ENCODE measurements around the gene ATAT1. TPM values are rescaled to one million over a fixed set of nuclear protein-coding genes. Genes with fewer than 3 reads are reported as not detected.

ATAT1 gene
- total and polyA plus RNA-seq, 2 of the 4 experiments (the other 2 are of a cell fraction) = 5.6 to 15.5 TPM

DNA sequence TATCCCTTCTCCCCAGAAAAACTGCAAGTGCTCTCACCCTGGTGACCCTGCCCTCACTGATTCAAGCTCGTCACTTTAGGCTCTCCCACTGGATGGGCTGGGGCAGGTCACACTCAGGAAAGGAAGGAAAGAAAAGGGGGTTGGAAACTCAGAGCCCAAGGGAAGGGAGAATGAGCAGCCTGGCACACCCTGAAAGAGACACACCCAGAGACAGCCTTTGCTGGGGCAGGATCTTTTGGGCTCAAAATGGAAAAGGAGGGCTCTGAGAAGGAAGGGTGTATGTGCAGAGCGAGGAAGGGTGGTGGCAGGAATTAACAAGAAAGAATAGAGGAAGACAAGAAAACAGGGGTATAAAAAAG is 57.3 kb downstream of the ATAT1 start:
- Histone ChIP-seq H3K36me3 (ENCODE audit: control insufficient read depth, insufficient read depth, low read length) (peaks cover 44% of the 10 kb centered on the region), H3K9ac (ENCODE audit: low read depth, low read length) (peak overlapping the region; percentile 100), H3K4me1 (ENCODE audit: control insufficient read depth, insufficient read depth, low read length) (peaks cover 23% of the 10 kb centered on the region), H3K9me3 (ENCODE audit: control insufficient read depth, insufficient read depth, low read length) (no peaks in the 10 kb centered on the region), H2AK9ac (replicated peaks; ENCODE audit: low read depth, low read length, poor library complexity) (peak overlapping the region; percentile 95), H3K4ac (ENCODE audit: low read depth, low read length) (peak overlapping the region; percentile 98), H3K4me3 (ENCODE audit: insufficient read depth, low read depth, low read length) (peak overlapping the region; percentile 97), H3K56ac (ENCODE audit: extremely low read depth, insufficient read depth, low read length) (peak overlapping the region; percentile 100), H3K14ac (replicated peaks; ENCODE audit: low read depth, low read length) (peak overlapping the region; percentile 100), H3K18ac (ENCODE audit: low read depth, low read length) (peak overlapping the region; percentile 92), H2BK5ac (ENCODE audit: low read depth, low read length, poor library complexity, severe bottlenecking) (peak overlapping the region; percentile 96), H4K5ac (ENCODE audit: low read depth, low read length) (peak overlapping the region; percentile 61), H3K23ac (ENCODE audit: low read depth, low read length) (peak overlapping the region; percentile 100), H2BK15ac (ENCODE audit: low read depth, low read length) (peak overlapping the region; percentile 96; the same call in 2 of the 3 replicates), H3K4me2 (ENCODE audit: low read depth, low read length) (peak overlapping the region; percentile 96), H3K9me1 (ENCODE audit: insufficient read depth, low read length) (peaks cover 2% of the 10 kb centered on the region; the same call in 1 of the 2 replicates), H3K27me3 (ENCODE audit: control insufficient read depth, insufficient read depth, low read length) (no peaks in the 10 kb centered on the region), H4K20me1 (ENCODE audit: insufficient read depth, low read length) (peaks cover 70% of the 10 kb centered on the region), H4K91ac (ENCODE audit: insufficient read depth, low read depth, low read length) (peak overlapping the region; percentile 99), H3K79me1 (ENCODE audit: low read depth in 1 of 2, low read length in 2 of 2) (peaks cover 10 to 38% of the 10 kb centered on the region in 2 experiments; a peak in 3 of 4 replicates), H2BK20ac (ENCODE audit: low read depth, low read length) (peak overlapping the region; percentile 32; the same call in 1 of the 2 replicates), H2AFZ (replicated peaks; ENCODE audit: low read length, poor library complexity) (no peak overlapping the region), H2AK5ac (ENCODE audit: low read depth, low read length) (peak overlapping the region; percentile 98), H3K27ac (ENCODE audit: insufficient read depth, low read length) (peak overlapping the region; percentile 100), H2BK120ac (ENCODE audit: low read depth, low read length) (peak overlapping the region; percentile 88), H4K8ac (ENCODE audit: low read depth in 2 of 2, low read length in 2 of 2) (peak overlapping the region; percentile 90 to 96)
- DNase-seq = no peak
- ChIA-PET CTCF (no interaction called here), POLR2A (ENCODE audit: unreplicated experiment) (interaction anchor here (0.5 to 1.2 kb wide), 3 partner anchors 37 to 94 kb away, joined by 3 to 10 read pairs (median 6); no protein-coding TSS in a partner anchor)
- 0 out of 2 replicates have a peak, but pooled peaks have one; percentile 17 for TF ChIP-seq MAZ (IDR thresholded peaks at IDR 0.05; ENCODE audit: borderline replicate concordance, low read depth, low read length)
- TF ChIP-seq CEBPB (IDR thresholded peaks at IDR 0.05; ENCODE audit: low read depth, low read length) = no peak
- intact Hi-C loops (cut with micrococcal nuclease) (loop anchor here (5.0 kb wide), 1 partner anchor 403 kb away; no protein-coding TSS in a partner anchor), in situ Hi-C loops (cut with MboI; ENCODE audit: low sequenced_read_pairs) (loop anchor here (5.0 kb wide), 1 partner anchor 38 kb away; the partner anchor contains the start of gene TUBB), dilution Hi-C loops (cut with HindIII; ENCODE audit: low sequenced_read_pairs, unreplicated experiment) (no loop called here)
- 18% methylated on average over 1 of the region's 2 CpGs; no CpG with 5 or more reads in 1 of the 2 experiments for WGBS, 2 experiments (ENCODE audit: extremely low coverage in 2 of 2, insufficient read length in 1 of 2)
- no TSS peak for BruUV-seq (replicated peaks)
- no peak for ATAC-seq (ENCODE audit: low read depth)
